Progenitor cell of endocrine pancreas (in vitro differentiated cells): ENCODE data around the gene KCNQ1OT1. TPM values are rescaled to one million over a fixed set of nuclear protein-coding genes. Genes with fewer than 3 reads are reported as not detected.

Experiments
- DNase-seq: peaks from one replicate; pipeline ENCODE4 v3.0.0; 2021; ENCODE audit warnings: low spot score; ENCODE audit not compliant: unreplicated experiment
- H3K27ac Mint-ChIP-seq: 2 replicates; pipeline ENCODE4 v1.8.0; 2021; ENCODE audit warnings: mild to moderate bottlenecking, moderate library complexity, mixed read lengths
- H3K27me3 Mint-ChIP-seq: 2 replicates; pipeline ENCODE4 v1.8.0; 2021; ENCODE audit warnings: mixed read lengths
- H3K36me3 Mint-ChIP-seq: 2 replicates; pipeline ENCODE4 v1.8.0; 2022; ENCODE audit warnings: mixed read lengths; ENCODE audit not compliant: insufficient read depth
- H3K4me1 Mint-ChIP-seq: 2 replicates; pipeline ENCODE4 v1.8.0; 2021; ENCODE audit warnings: low read depth, mixed read lengths
- H3K4me3 Mint-ChIP-seq: 2 replicates; pipeline ENCODE4 v1.8.0; 2021; ENCODE audit warnings: low read depth, mild to moderate bottlenecking, moderate library complexity, mixed read lengths
- H3K9me3 Mint-ChIP-seq: 2 replicates; pipeline ENCODE4 v1.8.0; 2021; ENCODE audit warnings: low read depth, mixed read lengths
- total RNA-seq: library from RNA; stranded (reverse); gene quantifications from 2 replicates; pipeline ENCODE4 v1.2.1, GENCODE V29; 2021
- TF ChIP-seq, protein P1 (sequence below): fragments of 200-600 bp; sonication (generic); IDR thresholded peaks from one replicate; pipeline ENCODE4 v1.5.0; 2021; ENCODE audit warnings: antibody characterized with exemption, mild to moderate bottlenecking; ENCODE audit not compliant: unreplicated experiment

Gene KCNQ1OT1
- total RNA-seq, 1 donor from 2014 or later: 18.0 TPM

DNA sequence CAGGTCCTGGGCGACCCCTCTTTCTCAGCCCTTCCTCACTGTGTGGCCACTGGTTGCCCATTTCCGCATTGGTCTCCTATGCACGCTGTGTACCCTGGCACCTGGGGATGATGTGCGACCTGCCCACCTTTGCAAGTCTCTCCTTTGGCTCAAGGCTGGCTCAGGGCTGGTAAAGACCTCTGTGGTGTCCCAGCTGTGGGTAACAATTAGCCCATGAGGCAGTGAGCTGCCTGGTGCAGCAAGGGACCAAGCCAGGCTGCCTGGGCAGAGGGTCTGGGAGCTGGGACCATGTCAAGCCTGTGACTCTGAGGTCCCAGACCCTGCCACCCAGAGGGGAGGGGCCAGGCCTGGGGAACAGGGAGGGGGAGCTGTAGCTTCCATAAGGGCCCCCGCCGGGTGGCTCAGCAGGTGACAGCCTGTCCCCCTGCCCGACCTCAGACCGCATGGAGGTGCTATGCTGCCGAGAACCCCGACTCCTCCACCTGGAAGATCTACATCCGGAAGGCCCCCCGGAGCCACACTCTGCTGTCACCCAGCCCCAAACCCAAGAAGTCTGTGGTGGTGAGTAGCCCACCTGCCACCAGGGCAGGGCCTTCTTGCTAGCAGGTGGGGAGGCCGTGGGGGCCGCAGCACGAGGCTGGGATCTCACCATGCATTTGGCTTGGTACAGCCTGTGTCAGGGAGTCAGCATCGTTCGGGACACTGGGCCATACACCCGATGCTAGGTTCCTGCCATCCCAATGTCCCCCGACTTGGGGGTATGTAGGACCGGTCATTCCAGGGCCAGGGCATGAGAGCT is 112.5 kb downstream of the KCNQ1OT1 start:
- no peak overlapping the region for H3K27ac Mint-ChIP-seq
- H3K36me3 Mint-ChIP-seq: no peaks in the 10 kb centered on the region
- peaks cover 38% of the 10 kb centered on the region for H3K27me3 Mint-ChIP-seq
- no peak overlapping the region for H3K4me3 Mint-ChIP-seq
- H3K9me3 Mint-ChIP-seq: no peaks in the 10 kb centered on the region
- DNase-seq: peak; percentile 8
- H3K4me1 Mint-ChIP-seq: peaks cover 4% of the 10 kb centered on the region
- TF ChIP-seq, protein P1, sequence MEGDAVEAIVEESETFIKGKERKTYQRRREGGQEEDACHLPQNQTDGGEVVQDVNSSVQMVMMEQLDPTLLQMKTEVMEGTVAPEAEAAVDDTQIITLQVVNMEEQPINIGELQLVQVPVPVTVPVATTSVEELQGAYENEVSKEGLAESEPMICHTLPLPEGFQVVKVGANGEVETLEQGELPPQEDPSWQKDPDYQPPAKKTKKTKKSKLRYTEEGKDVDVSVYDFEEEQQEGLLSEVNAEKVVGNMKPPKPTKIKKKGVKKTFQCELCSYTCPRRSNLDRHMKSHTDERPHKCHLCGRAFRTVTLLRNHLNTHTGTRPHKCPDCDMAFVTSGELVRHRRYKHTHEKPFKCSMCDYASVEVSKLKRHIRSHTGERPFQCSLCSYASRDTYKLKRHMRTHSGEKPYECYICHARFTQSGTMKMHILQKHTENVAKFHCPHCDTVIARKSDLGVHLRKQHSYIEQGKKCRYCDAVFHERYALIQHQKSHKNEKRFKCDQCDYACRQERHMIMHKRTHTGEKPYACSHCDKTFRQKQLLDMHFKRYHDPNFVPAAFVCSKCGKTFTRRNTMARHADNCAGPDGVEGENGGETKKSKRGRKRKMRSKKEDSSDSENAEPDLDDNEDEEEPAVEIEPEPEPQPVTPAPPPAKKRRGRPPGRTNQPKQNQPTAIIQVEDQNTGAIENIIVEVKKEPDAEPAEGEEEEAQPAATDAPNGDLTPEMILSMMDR: no peak

DNA sequence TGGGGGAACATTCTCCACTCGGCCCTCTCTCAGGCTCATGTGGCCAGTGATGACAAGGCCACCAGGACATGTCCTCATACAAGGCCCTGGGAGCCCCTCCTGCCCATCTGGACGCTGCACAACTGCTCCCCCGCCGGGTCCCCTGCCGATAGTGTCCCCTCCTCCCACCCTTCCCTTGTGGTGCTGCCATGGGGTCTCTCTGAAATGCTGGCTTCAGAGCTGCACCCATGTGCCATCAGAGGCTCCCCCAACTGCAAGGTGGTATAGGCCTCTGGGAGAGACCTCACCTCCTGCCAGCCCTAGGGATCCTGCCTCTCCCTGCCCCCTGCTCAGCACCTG is 113.0 kb downstream of the KCNQ1OT1 start:
- Mint-ChIP-seq H3K27ac (no peak overlapping the region), H3K9me3 (no peaks in the 10 kb centered on the region), H3K27me3 (peaks cover 35% of the 10 kb centered on the region), H3K4me1 (peaks cover 2% of the 10 kb centered on the region), H3K36me3 (no peaks in the 10 kb centered on the region), H3K4me3 (no peak overlapping the region)
- TF ChIP-seq, protein P1: no peak
- DNase-seq: peak; percentile 7

DNA sequence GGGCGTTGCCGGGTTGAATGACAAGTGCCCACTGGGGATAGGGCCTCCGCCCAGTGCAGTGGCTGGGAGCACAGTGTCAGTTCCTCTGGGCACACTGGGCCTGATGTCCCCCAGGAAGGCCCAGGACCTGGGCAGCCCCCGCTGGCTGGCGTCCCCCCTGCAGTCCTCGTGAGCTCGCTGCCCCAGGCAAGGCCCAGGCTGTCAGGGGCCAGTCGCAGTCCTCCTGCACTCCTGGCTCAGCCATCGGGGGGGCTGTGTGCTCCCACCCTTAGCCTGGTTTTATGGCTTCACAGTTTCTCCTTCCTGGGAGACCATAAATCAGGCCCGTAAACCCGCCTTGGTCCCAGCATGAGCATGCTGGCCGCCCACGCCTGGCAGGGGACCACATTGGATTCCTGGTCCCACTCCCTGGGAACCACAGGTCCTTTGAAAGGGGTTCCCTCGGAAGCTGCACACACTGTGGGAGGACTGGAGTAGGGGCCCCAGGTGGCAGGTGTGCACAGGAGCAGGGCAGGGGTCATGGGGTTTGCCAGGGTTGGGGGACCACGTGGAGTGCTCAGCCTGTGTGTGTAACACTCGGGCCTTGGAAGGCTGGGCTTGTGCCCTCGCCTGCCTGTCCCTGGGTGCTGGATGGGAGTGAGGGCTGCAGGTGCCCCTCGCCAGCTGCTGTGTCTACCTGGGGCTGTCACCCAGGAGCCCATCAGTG is 113.6 kb downstream of the KCNQ1OT1 start:
- Mint-ChIP-seq H3K27me3 (peaks cover 35% of the 10 kb centered on the region), H3K36me3 (no peaks in the 10 kb centered on the region), H3K4me1 (no peaks in the 10 kb centered on the region), H3K4me3 (no peak overlapping the region), H3K9me3 (no peaks in the 10 kb centered on the region), H3K27ac (no peak overlapping the region)
- peak; percentile 8 for DNase-seq
- TF ChIP-seq, protein P1: no peak

DNA sequence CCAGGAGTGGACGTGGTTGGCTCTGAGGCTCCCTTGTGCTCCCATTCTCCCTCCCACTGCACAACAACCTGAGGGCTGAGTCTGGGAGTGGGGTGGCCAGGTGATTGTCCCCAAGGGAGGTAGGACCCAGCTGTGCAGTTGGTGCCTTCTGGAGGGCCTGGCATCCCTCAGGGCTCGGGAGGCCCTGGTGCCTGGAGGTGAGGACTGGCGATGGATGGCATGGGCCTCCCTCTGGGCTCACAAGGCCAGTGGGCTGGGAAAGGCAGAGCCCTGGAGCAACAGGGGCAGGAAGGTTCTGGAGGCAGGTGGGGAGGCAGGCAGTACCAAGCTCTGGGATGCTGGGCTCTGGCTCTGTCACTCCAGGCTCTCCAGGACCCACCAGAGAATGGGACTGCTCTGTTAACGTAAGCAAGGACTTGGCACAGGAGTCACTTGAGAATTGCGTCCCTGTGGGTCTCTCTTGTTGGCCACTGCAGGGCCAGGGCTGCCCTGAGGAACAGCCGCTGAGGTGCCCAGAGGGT is 114.2 kb downstream of the KCNQ1OT1 start:
- H3K4me1 Mint-ChIP-seq: no peaks in the 10 kb centered on the region
- peaks cover 32% of the 10 kb centered on the region for H3K27me3 Mint-ChIP-seq
- DNase-seq: no peak
- no peaks in the 10 kb centered on the region for H3K9me3 Mint-ChIP-seq
- H3K36me3 Mint-ChIP-seq: no peaks in the 10 kb centered on the region
- H3K4me3 Mint-ChIP-seq: no peak overlapping the region
- TF ChIP-seq, protein P1: no peak
- no peak overlapping the region for H3K27ac Mint-ChIP-seq

DNA sequence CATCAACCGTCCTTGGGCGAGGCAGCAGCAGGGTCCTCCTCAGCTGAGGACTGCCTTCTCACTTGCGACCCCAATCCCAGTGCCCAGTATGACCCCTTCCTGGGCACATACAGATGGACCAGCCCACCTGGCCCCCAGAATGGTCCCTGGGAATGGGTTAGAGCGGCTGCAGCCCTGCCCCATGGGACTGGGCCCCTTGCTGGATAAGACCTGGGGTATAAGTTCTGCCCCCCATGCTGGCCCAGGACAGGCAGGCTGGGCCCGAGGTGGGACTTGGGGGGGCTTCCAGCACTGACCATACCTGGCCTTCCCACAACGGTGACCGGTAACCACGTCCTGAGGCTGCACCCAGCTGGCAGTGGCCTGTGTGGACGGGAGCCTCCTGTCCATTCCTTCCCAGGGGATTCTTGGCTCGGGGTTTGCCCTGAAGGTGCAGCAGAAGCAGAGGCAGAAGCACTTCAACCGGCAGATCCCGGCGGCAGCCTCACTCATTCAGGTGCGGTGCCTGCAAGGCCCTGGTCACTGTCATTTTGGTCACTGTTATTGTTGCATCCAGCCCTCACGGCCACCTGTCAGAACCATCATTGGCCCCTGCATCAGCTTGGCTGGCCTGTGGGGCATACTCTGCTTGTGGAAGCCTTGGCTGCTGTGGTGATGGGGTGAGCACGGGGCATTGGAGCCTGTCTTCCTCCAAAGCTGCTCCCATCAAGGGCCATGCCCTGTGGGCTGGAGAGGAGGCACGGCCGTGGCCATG is 114.8 kb downstream of the KCNQ1OT1 start:
- Mint-ChIP-seq H3K27ac (no peak overlapping the region), H3K27me3 (peaks cover 30% of the 10 kb centered on the region), H3K4me3 (no peak overlapping the region), H3K4me1 (no peaks in the 10 kb centered on the region), H3K36me3 (no peaks in the 10 kb centered on the region), H3K9me3 (no peaks in the 10 kb centered on the region)
- TF ChIP-seq, protein P1: no peak
- DNase-seq: peak; percentile 8
